Right ventricle myocardium inferior (tissue), 1 donor: Measurements from ENCODE around the gene EIF2B2. TPM values are rescaled to one million over a fixed set of nuclear protein-coding genes. Genes with fewer than 3 reads are reported as not detected.

Experiments
- ATAC-seq: fragments of 200-7000 bp; cut with Tn5 transposase; one replicate; pipeline ENCODE4 v1.9.1; 2020; ENCODE audit warnings: mild to moderate bottlenecking, moderate library complexity
- DNase-seq: peaks from one replicate; pipeline ENCODE4 v3.0.0; 2021; ENCODE audit errors: missing footprints
- intact Hi-C: fragments of 100-400 bp; cut with DNase I; formaldehyde crosslinking; loops from one replicate; pipeline ENCODE4 v1.11.0; 2022
- total RNA-seq: library from RNA; stranded (reverse); fragmentation: NEBNext Ultra II Directional; extraction: Animal tissue kit (Norgen Biotek cat#: 25700); gene quantifications from one replicate; pipeline ENCODE4 v1.2.1, GENCODE V29; 2021
- donor health status: DM: no; HTN: yes; CAD: no; lungs with severe emphysema.

Gene EIF2B2
- total RNA-seq, 1 donor from 2014 or later: 34.0 TPM

GRCh38 chr14:75053396-75054291 is 50.9 kb downstream of the EIF2B2 start:
- ATAC-seq (no peak), DNase-seq (no peak)
- intact Hi-C loops: no loop called here

DNA sequence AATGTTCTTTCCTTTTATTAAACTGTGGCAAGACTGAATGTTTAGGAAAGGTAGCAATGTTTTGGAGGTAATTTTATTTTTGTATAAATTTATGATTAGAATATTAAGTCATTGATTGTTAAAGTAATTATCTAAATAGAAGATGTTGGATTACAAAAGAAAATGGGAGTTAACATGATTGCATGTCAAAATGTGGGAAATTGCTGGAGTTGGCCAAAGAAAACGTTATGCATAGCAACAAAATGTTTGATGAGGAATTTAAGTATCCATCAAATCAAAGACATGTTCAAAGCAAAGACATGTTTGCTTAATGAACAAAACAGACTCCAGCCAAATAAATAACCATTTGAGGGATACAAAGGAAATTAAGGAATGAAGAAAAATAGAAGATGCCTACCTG is 51.7 kb downstream of the EIF2B2 start:
- DNase-seq (no peak), ATAC-seq (no peak)
- intact Hi-C loops: no loop called here

- ATAC-seq (no peak), DNase-seq (no peak)
- intact Hi-C loops: no loop called here
Measured at GRCh38 chr14:75059642-75060041, 56.9 kb downstream of the EIF2B2 start.

- ATAC-seq: no peak
- intact Hi-C loops: no loop called here
- no peak for DNase-seq
Measured at GRCh38 chr14:75060420-75060819, 57.7 kb downstream of the EIF2B2 start.

Other genes starting within 250 kb of the EIF2B2 start
- 27.1 TPM for gene YLPM1, start 239.6 kb upstream of the EIF2B2 start, total RNA-seq
- not detected for gene PROX2, start 126.8 kb upstream of the EIF2B2 start, total RNA-seq
- 213 TPM for gene DLST, start 121.0 kb upstream of the EIF2B2 start, total RNA-seq
- 19.1 TPM for gene RPS6KL1, start 79.7 kb upstream of the EIF2B2 start, total RNA-seq
- 6.5 TPM for gene PGF, start 47.3 kb upstream of the EIF2B2 start, total RNA-seq
- 20.2 TPM for gene MLH3, start 48.5 kb downstream of the EIF2B2 start, total RNA-seq
- 11.7 TPM for gene ACYP1, start 61.1 kb downstream of the EIF2B2 start, total RNA-seq
- 11.4 TPM for gene ZC2HC1C, start 66.7 kb downstream of the EIF2B2 start, total RNA-seq
- gene NEK9, start 124.1 kb downstream of the EIF2B2 start, total RNA-seq: 102 TPM
- 280 TPM for gene TMED10, start 173.7 kb downstream of the EIF2B2 start, total RNA-seq